Measurements from ENCODE around the gene FERMT2.
A peak's percentile ranks its signal among the peaks of the same experiment; 100 is the strongest.

FERMT2 gene, protein sequence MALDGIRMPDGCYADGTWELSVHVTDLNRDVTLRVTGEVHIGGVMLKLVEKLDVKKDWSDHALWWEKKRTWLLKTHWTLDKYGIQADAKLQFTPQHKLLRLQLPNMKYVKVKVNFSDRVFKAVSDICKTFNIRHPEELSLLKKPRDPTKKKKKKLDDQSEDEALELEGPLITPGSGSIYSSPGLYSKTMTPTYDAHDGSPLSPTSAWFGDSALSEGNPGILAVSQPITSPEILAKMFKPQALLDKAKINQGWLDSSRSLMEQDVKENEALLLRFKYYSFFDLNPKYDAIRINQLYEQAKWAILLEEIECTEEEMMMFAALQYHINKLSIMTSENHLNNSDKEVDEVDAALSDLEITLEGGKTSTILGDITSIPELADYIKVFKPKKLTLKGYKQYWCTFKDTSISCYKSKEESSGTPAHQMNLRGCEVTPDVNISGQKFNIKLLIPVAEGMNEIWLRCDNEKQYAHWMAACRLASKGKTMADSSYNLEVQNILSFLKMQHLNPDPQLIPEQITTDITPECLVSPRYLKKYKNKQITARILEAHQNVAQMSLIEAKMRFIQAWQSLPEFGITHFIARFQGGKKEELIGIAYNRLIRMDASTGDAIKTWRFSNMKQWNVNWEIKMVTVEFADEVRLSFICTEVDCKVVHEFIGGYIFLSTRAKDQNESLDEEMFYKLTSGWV

DNA sequence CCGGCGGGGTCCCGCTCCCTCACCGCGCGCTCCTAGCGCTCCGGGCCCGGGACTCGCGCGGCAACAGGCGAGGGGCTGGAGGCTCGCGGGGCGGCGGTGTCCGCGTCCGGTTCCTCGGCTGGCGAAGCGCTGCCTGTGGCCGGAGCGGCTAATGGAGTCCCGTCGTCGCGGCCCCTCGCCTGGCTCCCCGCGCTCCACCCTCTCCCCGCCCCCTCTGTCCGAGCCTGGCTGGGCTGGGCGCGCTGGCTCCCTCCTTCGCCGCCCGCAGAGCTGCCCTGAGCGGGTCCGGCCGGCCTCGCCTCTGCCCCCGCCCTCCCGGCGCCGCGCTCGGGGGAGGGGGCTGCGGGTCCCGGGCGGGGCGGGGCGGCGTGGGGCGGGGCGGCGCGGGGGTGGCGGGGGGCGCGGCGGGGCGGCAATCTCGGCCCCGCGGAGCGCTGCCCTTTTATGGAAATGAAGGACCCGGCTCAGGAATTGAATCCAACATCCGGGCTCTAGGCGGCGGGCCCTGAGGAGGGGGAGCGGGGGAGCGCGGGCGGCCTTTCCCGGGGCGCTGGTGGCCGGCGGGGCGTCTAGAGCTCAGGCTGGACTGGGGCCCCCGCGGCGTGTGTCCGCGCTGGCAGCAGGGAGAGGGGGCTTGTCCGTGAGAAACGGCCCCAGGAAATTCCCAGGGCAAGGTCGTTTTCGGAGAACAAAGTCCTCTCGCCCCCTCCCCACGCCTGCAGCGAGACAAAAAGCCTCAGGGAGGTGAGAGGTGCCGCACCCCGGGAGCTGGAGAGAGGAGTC, at the start of gene FERMT2:
FERMT2 (minus strand) TSS at position 153 of the 783 bp plus-strand sequence. CDS start 482 bp downstream, outside the sequence.
- no peak for DNase-seq (ENCODE audit: low spot score)

DNA sequence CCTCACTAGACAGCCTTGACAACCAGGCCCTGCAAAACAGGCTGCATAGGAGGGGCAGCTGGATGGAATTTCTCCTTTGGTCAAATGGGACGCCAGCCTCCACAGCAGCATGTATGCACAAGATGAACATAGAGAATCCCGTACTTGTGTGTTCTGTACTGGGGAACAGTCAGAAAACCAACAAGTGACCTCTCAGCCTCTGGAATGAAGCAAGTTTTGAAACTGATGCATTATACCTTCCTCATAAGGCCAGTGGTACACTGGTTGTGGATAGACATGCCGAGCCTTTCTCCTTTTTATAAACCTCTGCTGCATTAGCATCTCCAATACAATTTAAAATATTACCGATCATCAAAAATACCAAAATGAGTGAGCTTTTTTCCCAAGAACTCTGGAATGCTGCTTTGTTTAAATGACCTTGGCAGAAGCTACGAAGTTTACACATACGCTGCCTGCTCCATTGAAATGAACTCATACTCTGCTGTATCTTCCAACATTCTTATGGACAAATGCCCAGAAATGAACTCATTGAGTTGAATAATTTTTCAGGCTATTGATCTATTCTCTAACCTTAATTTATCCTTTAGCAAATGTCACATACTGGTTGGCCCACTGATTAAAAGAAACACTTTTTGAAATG, 47.6 kb upstream of the FERMT2 start:
- no peak for DNase-seq (ENCODE audit: low spot score)

DNA sequence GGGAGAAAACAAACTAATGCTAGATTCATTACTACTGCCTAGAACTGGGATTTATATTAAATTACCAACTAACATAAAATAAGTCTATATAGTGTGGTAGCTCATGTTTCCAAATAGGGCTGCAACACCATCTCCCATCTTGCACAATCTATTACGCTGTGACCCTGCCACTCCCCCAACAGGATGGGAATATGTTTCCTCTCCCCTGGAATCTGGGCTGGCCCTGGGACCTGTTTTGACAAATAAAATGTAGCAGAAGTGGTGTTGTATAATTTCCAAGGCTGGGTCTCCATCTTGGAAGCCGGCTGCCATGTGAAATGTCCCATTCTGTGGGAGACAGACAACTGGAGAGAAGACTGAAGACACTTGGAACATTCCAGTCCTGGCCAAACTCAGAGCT, 45.6 kb upstream of the FERMT2 start:
- no peak for DNase-seq (ENCODE audit: low spot score)

DNA sequence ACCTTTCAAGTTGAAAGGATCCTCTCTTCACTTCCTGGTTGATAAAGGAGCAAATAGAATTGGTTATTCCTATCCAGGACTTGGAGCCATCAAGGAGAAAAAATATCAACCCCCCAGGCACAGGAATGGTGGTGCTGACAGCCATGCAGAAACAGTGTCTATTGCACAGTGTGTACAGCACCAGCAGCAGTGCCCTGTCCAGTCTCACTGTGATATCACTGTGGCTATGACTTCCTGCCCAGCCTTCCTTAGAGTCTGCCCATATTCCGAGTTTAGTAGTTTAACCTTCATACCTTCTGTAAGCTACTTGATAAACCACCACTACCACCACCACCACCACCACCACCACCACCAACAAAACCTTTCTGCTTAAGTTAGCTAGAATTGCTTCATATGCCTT, 45.1 kb upstream of the FERMT2 start:
- no peak for DNase-seq (ENCODE audit: low spot score)

DNA sequence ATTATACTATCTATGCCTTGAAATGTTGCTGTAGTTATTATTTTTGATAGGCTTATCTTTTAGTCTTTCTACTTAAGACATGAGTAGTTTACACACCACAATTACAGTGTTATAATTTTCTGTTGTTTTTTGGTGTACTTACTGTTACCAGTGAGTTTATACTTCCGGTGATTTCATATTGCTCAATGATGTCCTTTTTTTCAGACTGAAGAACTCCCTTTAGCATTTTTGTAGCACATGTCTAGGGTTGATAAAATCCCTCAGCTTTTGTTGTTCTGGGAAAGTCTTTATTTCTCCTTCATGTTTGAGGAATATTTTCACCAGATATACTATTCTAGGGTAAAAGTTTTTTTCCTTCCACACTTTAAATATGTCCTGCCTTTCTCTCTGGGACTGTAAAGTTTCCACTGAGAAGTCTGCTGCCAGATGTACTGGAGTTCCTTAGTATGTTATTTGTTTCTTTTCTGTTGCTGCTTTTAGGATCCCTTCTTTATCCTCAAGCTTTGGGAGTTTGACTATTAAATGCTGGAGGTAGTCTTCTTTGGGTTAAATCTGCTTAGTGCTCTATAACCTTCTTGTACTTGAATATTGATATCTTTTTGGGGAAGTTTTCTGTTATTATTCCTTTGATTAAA, 41.5 kb upstream of the FERMT2 start:
- no peak for DNase-seq (ENCODE audit: low spot score)

DNA sequence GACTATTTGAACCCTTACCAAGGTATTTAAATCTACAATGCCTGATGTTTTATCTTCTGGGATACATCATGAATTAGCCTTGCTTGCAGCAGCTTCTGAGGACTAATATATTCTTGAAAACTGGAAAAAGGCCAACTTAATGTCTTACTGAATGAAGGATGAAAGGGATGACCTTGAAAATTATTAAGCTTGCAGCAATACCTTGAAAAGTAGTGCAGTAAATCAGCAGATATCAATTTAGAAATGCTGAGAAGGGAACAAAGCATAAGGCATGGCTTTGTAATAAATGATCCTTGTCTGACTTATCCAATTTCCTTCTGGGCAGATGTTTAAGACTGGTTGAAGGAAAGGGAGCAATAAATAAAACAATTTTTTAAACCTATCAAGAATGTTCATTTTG, 37.3 kb upstream of the FERMT2 start:
- DNase-seq (ENCODE audit: low spot score), result no peak

DNA sequence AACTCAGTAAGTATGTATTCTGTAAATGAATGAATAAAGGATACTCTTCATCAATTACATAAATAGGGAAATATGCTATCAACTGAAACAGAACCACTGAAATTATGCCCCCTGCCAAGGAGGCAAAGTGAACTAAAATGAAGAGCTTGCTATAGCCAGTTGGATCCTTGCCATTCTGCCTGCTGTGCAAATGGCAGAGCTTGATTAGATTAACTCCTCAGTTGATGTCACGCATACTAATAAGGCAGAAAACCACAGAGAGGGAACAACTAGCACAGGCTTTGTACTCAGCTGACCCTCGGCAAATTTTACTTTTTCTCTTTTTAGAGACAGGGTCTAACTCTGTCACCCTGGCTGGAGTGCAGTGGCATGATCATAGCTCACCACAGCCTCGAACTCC, 36.7 kb upstream of the FERMT2 start:
- DNase-seq (ENCODE audit: low spot score), result no peak

DNA sequence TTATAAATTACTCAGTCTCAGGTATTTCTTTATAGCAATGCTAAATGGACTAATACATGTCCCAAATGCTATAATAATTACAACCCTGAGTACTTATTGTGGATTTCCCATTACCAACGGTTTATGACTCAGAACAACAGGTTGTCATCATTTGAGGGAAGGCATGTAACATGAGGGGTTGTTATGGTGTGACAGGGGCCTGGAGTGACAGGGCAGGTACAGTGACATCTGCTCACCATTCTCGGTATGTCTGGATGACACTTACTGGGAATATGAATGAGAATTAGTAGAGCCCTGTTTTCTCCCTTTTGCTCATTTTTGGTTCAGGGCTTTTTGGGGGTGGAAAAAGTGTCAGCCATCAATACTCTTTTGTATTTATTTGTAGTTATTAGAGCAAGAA, 36.2 kb upstream of the FERMT2 start:
- no peak for DNase-seq (ENCODE audit: low spot score)

DNA sequence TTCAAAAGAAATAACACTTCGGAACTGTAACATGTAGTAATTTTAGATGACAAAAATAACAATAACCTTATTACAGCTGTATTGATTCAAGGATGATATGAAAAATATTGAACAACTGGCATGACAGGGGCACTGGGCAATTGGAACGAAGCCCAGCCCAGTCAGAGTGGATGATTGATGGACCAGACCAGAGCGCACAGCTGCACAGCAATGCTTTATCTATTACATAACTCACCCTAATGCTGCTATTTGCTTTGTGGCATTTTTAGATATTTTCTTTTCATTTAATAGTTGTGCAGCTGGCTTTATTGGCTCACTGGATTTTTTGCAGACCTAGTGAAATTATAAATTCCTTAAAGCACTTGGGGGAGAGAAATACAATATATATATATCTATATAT, 26.9 kb upstream of the FERMT2 start:
- no peak for DNase-seq (ENCODE audit: low spot score)

DNA sequence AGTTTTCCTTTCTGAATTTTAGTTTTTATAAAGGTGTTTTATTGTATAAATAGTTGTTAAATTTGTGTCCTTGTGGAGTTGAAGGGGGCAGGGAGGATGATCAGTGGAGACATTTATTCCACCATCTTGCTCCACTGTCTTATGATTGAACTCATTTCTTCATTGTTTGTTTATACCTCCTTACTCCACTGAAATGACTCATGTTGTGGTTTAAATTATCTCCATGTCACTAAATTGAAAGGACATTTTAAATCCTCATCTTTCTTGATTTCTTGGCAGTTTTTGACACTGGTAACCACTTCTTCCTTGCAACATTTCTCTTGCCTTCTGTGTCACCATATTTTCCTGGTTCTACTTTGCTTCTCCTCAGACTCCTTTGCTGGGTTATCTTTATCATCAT, 23.6 kb upstream of the FERMT2 start:
- no peak for DNase-seq (ENCODE audit: low spot score)

DNA sequence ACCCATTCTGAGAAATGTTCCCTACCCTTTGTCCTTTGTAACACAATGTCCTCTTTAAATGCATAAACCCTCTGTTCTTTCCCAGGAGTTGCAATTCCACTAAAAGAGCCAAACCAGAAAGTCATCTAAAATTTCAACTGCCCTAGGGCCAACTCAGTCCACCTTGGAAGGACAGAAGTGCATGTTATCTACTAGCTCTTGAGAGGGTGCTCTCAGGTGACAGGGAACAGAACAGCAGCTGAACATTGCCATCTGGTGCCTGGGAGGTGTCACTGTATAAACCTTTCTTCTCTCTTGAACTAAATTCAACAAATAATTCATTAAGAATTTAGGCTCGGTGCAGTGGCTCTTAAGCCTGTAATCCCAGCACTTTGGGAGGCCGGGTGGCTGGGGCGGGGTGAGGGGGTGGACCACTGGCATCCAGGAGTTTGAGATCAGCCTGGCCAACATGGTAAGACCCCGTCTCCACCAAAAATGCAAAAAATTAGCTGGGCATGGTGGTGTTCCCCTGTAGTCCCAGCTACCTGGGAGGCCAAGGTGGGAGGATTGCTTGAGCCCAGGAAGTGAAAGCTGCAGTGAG, 10.3 kb upstream of the FERMT2 start:
- DNase-seq (ENCODE audit: low spot score), result peak; percentile 47

DNA sequence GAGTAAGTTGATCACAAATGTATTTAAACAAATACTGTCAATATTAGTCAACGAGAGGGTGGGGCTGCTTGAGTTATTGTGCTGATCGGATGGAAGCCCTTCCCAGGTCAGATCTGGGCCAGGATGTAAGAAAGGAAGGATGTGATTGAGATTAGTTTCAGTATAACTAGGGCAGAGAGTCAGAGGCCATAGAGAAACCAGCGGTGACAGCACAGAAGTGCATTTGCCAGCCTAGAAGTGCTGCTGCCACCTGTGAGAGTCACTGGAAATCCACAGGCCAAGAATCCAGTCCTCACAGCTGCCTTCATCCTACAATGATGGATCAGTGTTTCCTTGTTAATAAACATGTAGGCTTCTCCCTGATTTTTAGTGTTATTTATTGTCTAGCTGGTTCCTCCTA, 9.8 kb upstream of the FERMT2 start:
- peak; percentile 11 for DNase-seq (ENCODE audit: low spot score)

DNA sequence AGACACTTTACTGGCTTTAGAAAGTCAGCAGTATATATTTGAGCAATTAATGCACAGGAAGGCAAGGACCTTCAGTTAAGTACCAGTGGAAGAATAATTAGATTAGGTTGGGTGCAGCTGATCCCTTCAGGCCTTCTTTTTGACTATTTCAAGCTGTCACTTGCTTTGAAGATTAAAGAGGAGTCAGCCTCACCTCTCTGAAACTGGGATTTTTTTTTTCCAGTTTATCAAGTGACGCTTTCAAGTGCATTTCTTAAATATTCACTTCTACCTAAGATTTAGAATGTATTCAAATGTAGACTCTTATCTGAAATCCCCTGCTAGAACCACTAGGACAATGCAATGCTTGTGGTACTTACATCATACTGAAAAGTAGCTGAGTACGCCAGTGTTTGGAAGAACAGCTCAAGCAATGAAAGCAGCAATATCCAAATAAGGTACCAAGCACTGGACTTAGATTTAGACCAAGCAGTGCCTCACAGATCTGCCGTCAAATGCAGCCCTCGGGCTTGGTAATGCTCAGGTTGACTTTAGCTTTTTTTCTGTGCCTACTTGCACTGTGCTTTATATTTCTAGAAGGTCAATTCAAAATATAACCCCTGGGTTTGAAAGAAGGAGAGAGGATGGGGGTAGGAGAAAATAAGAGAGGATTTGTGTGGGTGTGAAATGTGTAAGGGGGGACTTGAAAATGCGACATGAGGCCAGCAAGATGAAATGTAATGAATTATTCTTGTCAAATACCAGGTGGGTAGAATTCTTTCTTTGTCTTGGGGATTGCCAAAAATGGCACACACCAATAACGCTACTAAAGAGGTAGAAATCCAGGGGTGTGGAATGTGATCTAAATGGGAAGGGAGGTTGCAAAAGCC, 3.7 kb upstream of the FERMT2 start:
- DNase-seq (ENCODE audit: low spot score), result peak; percentile 36

DNA sequence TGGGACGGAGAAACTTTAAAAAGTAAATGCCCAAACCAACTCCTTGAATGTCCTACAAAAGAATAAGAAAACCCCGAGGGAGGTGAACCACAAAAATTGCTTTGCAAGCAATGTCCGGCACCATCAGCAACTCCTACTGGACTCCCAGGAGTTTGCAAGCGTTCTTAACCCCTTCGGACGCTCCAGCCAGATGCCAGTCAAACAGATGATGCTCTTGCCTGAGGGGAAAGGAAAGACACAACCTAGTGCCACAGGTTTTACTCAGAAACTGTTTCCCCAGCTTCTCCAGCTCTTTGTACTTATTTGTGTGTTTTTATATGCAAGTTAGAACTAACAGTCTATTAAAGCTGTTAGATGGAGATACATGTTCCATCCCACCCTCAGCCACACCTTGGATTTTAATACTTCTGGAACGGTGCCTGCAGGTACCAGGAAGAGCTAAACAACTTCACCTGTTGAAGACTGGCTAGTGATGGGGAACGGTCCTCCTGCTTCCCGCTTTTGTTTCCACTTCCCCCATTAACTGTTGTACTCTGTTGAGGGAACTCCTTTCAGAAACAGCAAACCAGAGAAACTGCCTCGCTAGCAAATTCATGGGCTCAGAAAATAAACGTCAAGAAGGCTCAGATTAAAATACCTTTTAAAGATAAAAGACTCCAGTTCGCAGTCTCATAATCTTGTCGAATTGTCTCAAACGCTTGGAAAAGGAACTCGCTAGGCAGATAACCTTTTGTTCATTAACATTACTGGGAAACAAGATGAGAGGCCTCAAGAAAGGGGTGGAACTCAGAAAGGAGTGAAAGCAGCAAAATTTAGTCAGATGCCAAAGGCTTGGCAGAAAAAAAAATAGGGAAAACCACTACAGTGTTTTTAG, 1.1 kb upstream of the FERMT2 start:
- no peak for DNase-seq (ENCODE audit: low spot score)

DNA sequence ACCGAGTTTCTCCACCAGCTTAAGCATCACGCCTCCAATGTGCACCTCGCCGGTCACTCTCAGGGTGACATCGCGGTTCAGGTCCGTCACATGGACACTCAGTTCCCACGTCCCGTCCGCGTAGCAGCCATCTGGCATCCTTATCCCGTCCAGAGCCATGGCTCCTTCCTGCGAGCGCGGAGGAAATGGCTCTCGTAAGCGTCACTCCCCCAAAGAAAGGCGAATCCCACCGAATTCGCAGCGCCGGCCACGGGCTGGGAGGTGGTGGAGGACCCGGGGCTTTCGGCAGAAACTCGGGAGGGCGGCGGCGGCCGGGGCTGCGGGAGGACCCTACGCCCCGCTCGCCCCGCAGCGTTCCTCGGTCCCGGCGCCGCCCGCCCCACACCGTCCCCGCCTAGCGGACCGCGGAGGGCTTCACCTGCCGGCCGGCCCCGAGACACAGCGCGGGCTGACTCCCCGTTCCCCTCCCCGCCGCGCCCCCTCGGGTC, 396 bp downstream of the FERMT2 start:
- no peak for DNase-seq (ENCODE audit: low spot score)

DNA sequence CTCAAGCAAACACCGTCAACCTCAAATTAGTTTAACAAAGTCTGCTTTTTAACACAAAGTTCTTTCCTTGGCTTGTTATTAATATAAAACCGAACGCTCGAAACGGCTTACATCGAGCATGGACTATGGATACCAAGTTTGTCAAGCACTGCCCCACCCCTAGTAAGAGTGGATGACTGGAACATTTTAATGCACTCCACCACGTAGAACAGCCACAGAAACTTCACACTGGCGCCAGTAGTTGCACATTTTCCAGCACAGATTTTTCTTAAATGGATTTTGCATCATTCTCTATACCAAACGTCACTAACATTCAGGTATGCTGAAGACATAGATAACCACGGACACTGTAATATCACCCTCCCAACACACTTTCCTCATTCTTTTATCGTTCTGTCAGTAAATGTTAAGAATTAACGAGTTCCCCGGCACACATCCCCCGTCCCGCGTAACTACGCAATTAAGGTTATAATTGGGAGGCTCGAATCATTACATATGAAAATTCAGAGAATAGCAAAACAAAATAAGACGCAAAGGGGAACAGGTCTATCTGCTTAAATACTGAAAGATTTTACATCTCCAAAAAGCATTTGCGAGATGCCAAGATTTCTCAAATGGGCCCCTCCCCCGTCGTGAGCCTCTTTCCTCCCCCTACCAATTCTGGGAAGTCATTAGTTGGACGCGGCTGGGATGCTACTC, 990 bp downstream of the FERMT2 start:
- no peak for DNase-seq (ENCODE audit: low spot score)

DNA sequence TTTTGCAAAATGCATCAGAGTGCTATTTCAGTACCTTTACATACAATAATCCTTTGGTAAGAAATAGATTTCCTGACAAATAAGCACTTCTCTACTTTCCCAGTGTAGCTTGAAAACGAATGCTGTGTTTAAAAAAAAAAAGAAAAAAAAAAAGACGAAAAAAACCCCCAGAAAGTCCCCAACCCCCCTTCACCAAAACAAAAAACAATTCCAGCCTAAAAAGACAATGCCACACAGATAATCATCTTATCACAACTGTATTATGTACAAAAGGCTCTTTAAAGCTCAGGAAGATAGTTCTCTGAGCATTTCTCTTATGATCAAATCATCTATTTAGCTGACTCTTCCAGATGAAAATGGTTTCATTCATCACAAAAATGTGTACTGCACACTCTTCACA, 1.6 kb downstream of the FERMT2 start:
- no peak for DNase-seq (ENCODE audit: low spot score)

DNA sequence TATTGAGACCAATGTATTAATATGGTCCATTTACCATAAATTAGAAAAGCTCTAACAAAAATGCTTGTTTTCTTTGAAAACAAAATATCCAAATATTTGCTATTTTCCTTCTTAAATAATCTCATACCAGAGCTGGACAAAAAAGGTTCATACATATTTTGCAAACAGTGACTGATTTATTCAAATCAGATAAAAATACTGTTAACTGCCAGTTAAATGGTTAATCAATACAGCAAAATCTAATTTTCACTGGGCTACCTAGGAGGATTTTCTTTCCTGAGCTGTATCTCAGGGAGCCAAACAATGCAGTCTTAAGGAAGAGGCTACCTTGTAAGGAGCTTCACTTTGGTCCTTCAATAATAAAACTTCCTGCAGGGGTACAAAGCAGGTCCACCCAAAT, 2.0 kb downstream of the FERMT2 start:
- no peak for DNase-seq (ENCODE audit: low spot score)

DNA sequence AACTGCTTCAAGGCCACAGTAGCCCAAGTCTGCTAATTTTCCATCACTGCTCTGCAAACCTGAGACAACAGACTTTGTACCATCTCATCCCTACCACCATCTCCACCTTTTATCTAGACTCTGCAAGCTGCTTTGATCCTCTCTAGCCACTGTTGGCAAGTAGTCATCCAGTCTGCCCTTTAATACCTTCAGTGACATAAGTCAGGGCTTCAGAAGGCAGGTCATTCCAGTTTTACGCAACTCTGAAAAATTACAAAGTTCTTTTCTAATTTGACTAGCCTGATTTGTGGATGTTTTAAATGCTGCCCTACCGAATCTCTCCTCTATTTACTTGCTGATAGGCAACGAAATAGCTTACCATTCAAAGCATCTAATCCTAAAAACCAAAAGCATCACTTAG, 2.8 kb downstream of the FERMT2 start:
- DNase-seq (ENCODE audit: low spot score), result no peak

Data from activated CD4-positive, alpha-beta T cell treated with anti-CD3 and anti-CD28 coated beads, Interleukin-2, Interleukin-4, amounts not matched to agents 100 ng/mL and 50 ng/mL, durations not matched to agents 16 hours and 8 hours (primary cell).